HCT116 (cell line): Measurements from ENCODE around the gene MAP3K6.

Experiments
- ATF3 ChIP-seq: IDR thresholded peaks from 2 replicates; pipeline ENCODE4 v1.6.1; 2012
- CTCF ChIP-seq, 3 experiments: fragments of 200-600 bp in 1 of 3; sonication (generic) in 1 of 3; IDR thresholded peaks in 2 of 3; conservative IDR thresholded peaks in 1 of 3; 2 replicates each; pipeline ENCODE4 v1.5.1; 2012 to 2017; ENCODE audit warnings: low read depth in 2 of 3, low read length in 2 of 3, antibody characterized with exemption in 1 of 3, borderline replicate concordance in 1 of 3, control low read depth in 1 of 3, mild to moderate bottlenecking in 1 of 3, mixed read lengths in 1 of 3, mixed run types in 1 of 3, moderate library complexity in 1 of 3; ENCODE audit not compliant: insufficient read depth in 1 of 3
- EZH2 ChIP-seq: fragments of 200-600 bp; sonication (generic); IDR thresholded peaks from 2 replicates; pipeline ENCODE4 v1.6.1; 2017; ENCODE audit warnings: antibody characterized with exemption, mixed run types
- POLR2A ChIP-seq: IDR thresholded peaks from 2 replicates; pipeline ENCODE4 v1.7.0; 2011; ENCODE audit warnings: borderline replicate concordance; ENCODE audit not compliant: insufficient read depth, insufficient read length; ENCODE audit errors: extremely low read depth
- YY1 ChIP-seq: IDR thresholded peaks from 2 replicates; pipeline ENCODE4 v1.6.1; 2011; ENCODE audit warnings: low read length, low read depth, moderate library complexity, mild to moderate bottlenecking; ENCODE audit not compliant: insufficient replicate concordance; ENCODE audit errors: extremely low read depth
- ZBTB33 ChIP-seq: IDR thresholded peaks from 2 replicates; pipeline ENCODE4 v1.6.1; 2011; ENCODE audit warnings: mild to moderate bottlenecking, low read length, moderate library complexity; ENCODE audit not compliant: insufficient replicate concordance; ENCODE audit errors: extremely low read depth

GRCh38 chr1:27413004-27413403 is 46.2 kb upstream of the MAP3K6 start:
- TF ChIP-seq CTCF (IDR thresholded peaks at IDR 0.05 in 2 of 3, conservative IDR thresholded peaks at IDR 0.05 in 1 of 3; ENCODE audit: borderline replicate concordance in 1 of 3, insufficient read depth in 1 of 3, low read depth in 2 of 3, low read length in 2 of 3) (no peak), POLR2A (no peak), ATF3 (no peak), EZH2 (no peak), ZBTB33 (no peak), YY1 (no peak)
